H1 (cell line): ENCODE data around the gene ZNF74. TPM values are rescaled to one million over a fixed set of nuclear protein-coding genes. Genes with fewer than 3 reads are reported as not detected.
"Not testable (repeated sequence)": the region's sequence is repeated elsewhere in the genome, so short reads cannot be mapped to it uniquely, and the experiment has no call there.

Experiments used
- CTCF ChIA-PET: fragments of 300-600 bp; sonication (Branson Sonifier 250); formaldehyde crosslinking; loops from one replicate; lab custom pipeline; 2021; ENCODE audit not compliant: partially characterized antibody; lab: Charles Lee
- POLR2A ChIA-PET: fragments of 300-600 bp; sonication (Branson Sonifier 250); formaldehyde crosslinking; loops from one replicate; lab custom pipeline; 2021; ENCODE audit warnings: inconsistent platforms; ENCODE audit not compliant: partially characterized antibody; lab: Charles Lee
- DNase-seq, 2 experiments: peaks; one replicate each; pipeline versions ENCODE4 v3.0.0 to v3.0.0-alpha.2; 2010 to 2022; ENCODE audit warnings: low spot score in 2 of 2, low read depth in 1 of 2, mixed read lengths in 1 of 2
- FAIRE-seq: peaks from 2 replicates; lab custom pipeline; 2011; peaks lifted over from hg19 to GRCh38; lab: Jason Lieb, UNC
- H2AFZ ChIP-seq: 2 replicates; pipeline ENCODE4 v1.8.1; 2012; ENCODE audit warnings: low read length, inconsistent platforms
- H2AK5ac ChIP-seq: 2 replicates; pipeline ENCODE4 v1.6.1; 2013; ENCODE audit warnings: low read depth, low read length
- H2BK120ac ChIP-seq: replicated peaks from 2 replicates; pipeline ENCODE3; 2013; ENCODE audit warnings: low read depth, low read length, inconsistent platforms
- H2BK12ac ChIP-seq: 2 replicates; pipeline ENCODE4 v1.6.1; 2013; ENCODE audit warnings: low read depth, low read length
- H2BK15ac ChIP-seq: 2 replicates; pipeline ENCODE4 v1.6.1; 2013; ENCODE audit warnings: low read length
- H2BK20ac ChIP-seq: 2 replicates; pipeline ENCODE4 v1.6.1; 2013; ENCODE audit warnings: low read length
- H2BK5ac ChIP-seq: 2 replicates; pipeline ENCODE4 v1.6.1; 2013; ENCODE audit warnings: low read depth, low read length
- H3K14ac ChIP-seq: 2 replicates; pipeline ENCODE4 v1.6.1; 2013; ENCODE audit warnings: inconsistent platforms; ENCODE audit not compliant: insufficient read length
- H3K18ac ChIP-seq: 2 replicates; pipeline ENCODE4 v1.6.1; 2013; ENCODE audit warnings: low read length; ENCODE audit errors: extremely low read depth
- H3K23ac ChIP-seq: 2 replicates; pipeline ENCODE4 v1.6.1; 2013; ENCODE audit warnings: inconsistent platforms; ENCODE audit not compliant: insufficient read length
- H3K23me2 ChIP-seq: 2 replicates; pipeline ENCODE4 v1.6.1; 2013; ENCODE audit warnings: low read depth, low read length
- H3K27ac ChIP-seq: 2 replicates; pipeline ENCODE4 v1.6.1; 2011; ENCODE audit warnings: low read depth, low read length, inconsistent platforms
- H3K27me3 ChIP-seq, 4 experiments: replicated peaks in 1 of 4; 1 replicate in 1 of 4; 2 replicates in 3 of 4; pipeline versions ENCODE4 v1.6.1 to v1.8.1; 2011 to 2013; ENCODE audit warnings: low read length in 3 of 4, mild to moderate bottlenecking in 3 of 4, inconsistent platforms in 2 of 4, mixed read lengths in 2 of 4, moderate library complexity in 1 of 4; ENCODE audit not compliant: control insufficient read depth in 3 of 4, insufficient read depth in 3 of 4; ENCODE audit errors: extremely low read depth in 1 of 4
- H3K36me3 ChIP-seq, 4 experiments: 2 replicates each; pipeline versions ENCODE4 v1.6.1 to v1.8.1; 2011 to 2013; ENCODE audit warnings: mild to moderate bottlenecking in 4 of 4, low read length in 3 of 4, moderate library complexity in 2 of 4, control low read depth in 1 of 4, inconsistent platforms in 1 of 4; ENCODE audit not compliant: insufficient read depth in 4 of 4, control insufficient read depth in 2 of 4
- H3K4ac ChIP-seq: replicated peaks from 2 replicates; pipeline ENCODE3; 2013; ENCODE audit warnings: low read length, low read depth, mixed read lengths, inconsistent platforms; ENCODE audit not compliant: insufficient read length
- H3K4me1 ChIP-seq, 4 experiments: replicated peaks in 1 of 4; 1 replicate in 1 of 4; 2 replicates in 3 of 4; pipeline versions ENCODE4 v1.6.1 to v1.8.1; 2011 to 2013; ENCODE audit warnings: low read length in 3 of 4, inconsistent platforms in 2 of 4, mixed read lengths in 1 of 4; ENCODE audit not compliant: insufficient read depth in 4 of 4, control insufficient read depth in 3 of 4
- H3K4me2 ChIP-seq, 2 experiments: 2 replicates each; pipeline versions ENCODE4 v1.6.1 to v1.8.1; 2011 to 2013; ENCODE audit warnings: low read depth in 2 of 2, low read length in 2 of 2, control low read depth in 1 of 2, inconsistent platforms in 1 of 2, mild to moderate bottlenecking in 1 of 2; ENCODE audit not compliant: insufficient read depth in 1 of 2
- H3K4me3 ChIP-seq, 4 experiments: fragments of 200-600, 300-600 bp in 1 of 4; sonication (generic), shearing (Covaris generic), sonication (Bioruptor Twin) in 1 of 4; 2 replicates each; pipeline versions ENCODE4 v1.5.1 to v1.8.1; 2011 to 2016; ENCODE audit warnings: low read length in 4 of 4, low read depth in 3 of 4, control low read depth in 2 of 4, inconsistent platforms in 2 of 4, mild to moderate bottlenecking in 2 of 4, mixed read lengths in 1 of 4, moderate library complexity in 1 of 4; ENCODE audit not compliant: insufficient read depth in 2 of 4; ENCODE audit errors: extremely low read depth in 1 of 4
- H3K56ac ChIP-seq: replicated peaks from 2 replicates; pipeline ENCODE3; 2013; ENCODE audit warnings: low read depth, mild to moderate bottlenecking, mixed read lengths, low read length, inconsistent platforms; ENCODE audit not compliant: insufficient read length
- H3K79me1 ChIP-seq: 2 replicates; pipeline ENCODE4 v1.6.1; 2013; ENCODE audit warnings: low read depth, low read length, control low read depth
- H3K79me2 ChIP-seq, 2 experiments: 2 replicates each; pipeline versions ENCODE4 v1.6.1 to v1.8.1; 2012 to 2013; ENCODE audit warnings: low read length in 2 of 2, mild to moderate bottlenecking in 2 of 2, inconsistent platforms in 1 of 2; ENCODE audit not compliant: insufficient read depth in 2 of 2, control insufficient read depth in 1 of 2
- H3K9ac ChIP-seq, 4 experiments: replicated peaks in 1 of 4; 1 replicate in 1 of 4; 2 replicates in 3 of 4; pipeline versions ENCODE4 v1.6.1 to v1.8.1; 2011 to 2013; ENCODE audit warnings: low read depth in 3 of 4, low read length in 3 of 4, control low read depth in 2 of 4, mild to moderate bottlenecking in 2 of 4, moderate library complexity in 2 of 4, inconsistent platforms in 1 of 4; ENCODE audit errors: extremely low read depth in 1 of 4
- H3K9me3 ChIP-seq, 2 experiments: 2 replicates each; pipeline versions ENCODE4 v1.6.1 to v1.8.1; 2012 to 2013; ENCODE audit warnings: mild to moderate bottlenecking in 2 of 2, moderate library complexity in 2 of 2, control low read depth in 1 of 2, inconsistent platforms in 1 of 2, low read depth in 1 of 2, low read length in 1 of 2, mixed read lengths in 1 of 2; ENCODE audit not compliant: insufficient read depth in 2 of 2
- H4K20me1 ChIP-seq, 2 experiments: replicated peaks in 1 of 2; 2 replicates each; pipeline versions ENCODE3 to v1.8.1; 2011 to 2013; ENCODE audit warnings: inconsistent platforms in 2 of 2, low read length in 2 of 2, mild to moderate bottlenecking in 1 of 2; ENCODE audit not compliant: insufficient read depth in 2 of 2, control insufficient read depth in 1 of 2
- H4K5ac ChIP-seq: 2 replicates; pipeline ENCODE4 v1.6.1; 2013; ENCODE audit warnings: low read length, low read depth, mixed read lengths, inconsistent platforms; ENCODE audit not compliant: insufficient read length
- H4K8ac ChIP-seq: 2 replicates; pipeline ENCODE4 v1.8.0; 2013; ENCODE audit warnings: mild to moderate bottlenecking, moderate library complexity, low read length, inconsistent platforms; ENCODE audit not compliant: insufficient read depth; ENCODE audit errors: extremely low read depth
- H4K91ac ChIP-seq: replicated peaks from 2 replicates; pipeline ENCODE3; 2013; ENCODE audit warnings: low read length, mixed read lengths, inconsistent platforms; ENCODE audit not compliant: insufficient read length
- WGBS, 2 experiments: shearing (Covaris generic) in 1 of 2; methylation state at CpG; one replicate each; pipeline versions ENCODE4 v1.1.6 to v1.1.7; 2013 to 2015; ENCODE audit warnings: low lambda C conversion rate in 2 of 2, mixed read lengths in 2 of 2, inconsistent platforms in 1 of 2, low coverage in 1 of 2, missing lambda C conversion rate in 1 of 2; ENCODE audit not compliant: insufficient replicate concordance in 2 of 2, insufficient coverage in 1 of 2, insufficient read length in 1 of 2; ENCODE audit errors: extremely low coverage in 1 of 2, missing lambda C conversion rate in 1 of 2; 5-methylcytosine and 5-hydroxymethylcytosine counted together
- polyA plus RNA-seq, 7 experiments: library from polyadenylated mRNA; depleted of rRNA in 3 of 7; stranded (reverse) in 5 of 7; unstranded in 2 of 7; fragments of >200 nt in 5 of 7; fragments of 200-250 nt in 2 of 7; gene quantifications; 1 replicate in 5 of 7; 2 replicates in 1 of 7; 4 replicates in 1 of 7; pipeline versions ENCODE4 v1.2.1 to v1.2.3, GENCODE V29; 2011 to 2013; ENCODE audit warnings: missing spikeins in 2 of 7, mixed read lengths in 2 of 7
- total RNA-seq: library from RNA; stranded (reverse); fragmentation: NEBNext Ultra II Directional; extraction: Animal tissue kit (Norgen Biotek cat#: 25700); gene quantifications from 2 replicates; pipeline ENCODE4 v1.2.1, GENCODE V29; 2021

The ZNF74 gene
- total and polyA plus RNA-seq, 2 of the 8 experiments (the other 6 are each of a cell fraction or from before 2014, with no cell fraction given) = 29.7 to 45.7 TPM

- H3K36me3 ChIP-seq, H2AFZ ChIP-seq, H3K14ac ChIP-seq, H2BK12ac ChIP-seq, H3K9me3 ChIP-seq, H3K27me3 ChIP-seq, H3K9ac ChIP-seq, H3K4me3 ChIP-seq, H3K4me2 ChIP-seq, H3K4ac ChIP-seq, POLR2A ChIA-PET, CTCF ChIA-PET, H2BK20ac ChIP-seq, FAIRE-seq, H2BK5ac ChIP-seq, H4K5ac ChIP-seq, H4K8ac ChIP-seq, H3K79me2 ChIP-seq, H3K18ac ChIP-seq, H2BK120ac ChIP-seq, H4K91ac ChIP-seq, H3K23ac ChIP-seq, H2AK5ac ChIP-seq, H3K79me1 ChIP-seq, H3K56ac ChIP-seq, H3K27ac ChIP-seq, H3K4me1 ChIP-seq, H2BK15ac ChIP-seq, H4K20me1 ChIP-seq, H3K23me2 ChIP-seq: not testable (repeated sequence)
- peak in 1 of 2 experiments; percentile 38 for DNase-seq
- WGBS, 2 experiments = 92% methylated on average over 9 of the region's 9 CpGs; no CpG with 5 or more reads in 1 of the 2 experiments
These were observed 27.1 kb upstream of the ZNF74 start for GRCh38 chr22:20366841-20367240.

DNA sequence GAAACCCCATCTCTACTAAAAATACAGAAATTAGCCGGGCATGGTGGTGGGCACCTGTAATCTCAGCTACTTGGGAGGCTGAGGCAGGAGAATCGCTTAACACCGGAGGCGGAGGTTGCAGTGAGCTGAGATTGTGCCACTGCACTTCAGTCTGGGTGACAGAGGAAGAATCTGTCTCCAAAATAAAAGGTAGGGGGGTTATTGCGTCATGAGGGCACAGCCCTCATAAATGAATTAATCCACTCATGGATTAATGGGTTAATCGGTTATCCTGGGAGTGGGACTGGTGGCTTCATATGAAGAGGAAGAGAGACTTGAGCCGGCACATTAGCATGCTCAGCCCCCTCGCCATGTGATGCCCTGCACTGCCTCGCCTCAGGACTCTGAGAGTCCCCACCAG lies 25.1 kb upstream of the ZNF74 start:
- H3K9ac ChIP-seq, H3K4me3 ChIP-seq, H3K27ac ChIP-seq, H2AFZ ChIP-seq, H2BK120ac ChIP-seq, H4K20me1 ChIP-seq, H3K4me1 ChIP-seq, H3K27me3 ChIP-seq, FAIRE-seq, H3K4me2 ChIP-seq, H3K79me2 ChIP-seq, CTCF ChIA-PET, H2AK5ac ChIP-seq, H3K56ac ChIP-seq, H2BK15ac ChIP-seq, H3K23ac ChIP-seq, H3K79me1 ChIP-seq, H3K9me3 ChIP-seq, H3K18ac ChIP-seq, H2BK12ac ChIP-seq, H3K4ac ChIP-seq, H3K14ac ChIP-seq, H2BK5ac ChIP-seq, H4K91ac ChIP-seq, H4K5ac ChIP-seq, H3K23me2 ChIP-seq, H3K36me3 ChIP-seq, H4K8ac ChIP-seq, H2BK20ac ChIP-seq: not testable (repeated sequence)
- 89% methylated on average over 9 of the region's 9 CpGs; no CpG with 5 or more reads in 1 of the 2 experiments for WGBS, 2 experiments
- peak in 1 of 2 experiments; percentile 2 for DNase-seq
- POLR2A ChIA-PET = interaction anchor here (0.6 kb wide), 1 partner anchor 248 kb away, joined by 3 read pairs; no protein-coding TSS in a partner anchor
